Lower leg skin (tissue), 3 donors: Measurements from ENCODE around the gene CDHR1.

ENCODE experiments used
- CTCF ChIP-seq, 3 donors: fragments of 450-650 bp; IDR thresholded peaks; one replicate each; pipeline ENCODE4 v1.5.1; 2016; ENCODE audit warnings: antibody characterized with exemption in 3 of 3, mild to moderate bottlenecking in 3 of 3, moderate library complexity in 2 of 3
- POLR2A ChIP-seq, 2 donors: fragments of 450-650 bp; IDR thresholded peaks; one replicate each; pipeline ENCODE4 v1.6.1; 2016 to 2017; ENCODE audit warnings: antibody characterized with exemption in 2 of 2, mild to moderate bottlenecking in 1 of 2, moderate library complexity in 1 of 2

DNA sequence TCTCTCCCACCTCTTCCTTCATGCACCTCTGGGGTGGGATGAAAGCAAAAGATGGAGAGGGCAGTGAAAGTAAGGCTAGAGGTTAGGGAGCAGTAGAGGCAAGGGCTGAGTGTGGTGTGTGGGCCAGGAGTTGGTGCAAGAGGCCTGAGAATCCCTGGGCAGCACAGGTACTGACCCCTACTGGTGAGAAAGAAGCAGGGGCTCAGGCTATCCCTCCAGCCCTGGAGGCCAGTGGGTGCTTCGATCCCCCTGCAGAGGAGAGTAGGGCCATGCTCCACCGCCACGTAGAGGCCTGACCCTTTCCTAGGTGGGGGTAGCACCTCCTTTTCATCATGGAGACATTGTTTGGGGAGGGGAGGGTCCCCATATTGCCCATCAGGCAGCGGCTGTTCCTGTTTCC lies 9.8 kb downstream of the CDHR1 start:
- no peak for TF ChIP-seq CTCF (IDR thresholded peaks at IDR 0.05)
- no peak for TF ChIP-seq POLR2A (IDR thresholded peaks at IDR 0.05)
